T-cell (primary cell): ENCODE data around the gene CORO1C. TPM values are rescaled to one million over a fixed set of nuclear protein-coding genes. Genes with fewer than 3 reads are reported as not detected.
A peak's percentile ranks its signal among the peaks of the same experiment; 100 is the strongest.

ENCODE experiments used
- ATAC-seq, 4 experiments: fragments of 200-7000 bp in 3 of 4; fragments of 150-1000 bp in 1 of 4; cut with Tn5 transposase; replicated peaks in 1 of 4; 1 replicate in 3 of 4; 2 replicates in 1 of 4; pipeline ENCODE4 v1.10.0; 2021; ENCODE audit warnings: moderate library complexity in 3 of 4, mild to moderate bottlenecking in 2 of 4, moderate number of reproducible peaks in 1 of 4
- CTCF ChIA-PET, 2 donors: fragments of 300-600 bp; sonication (Branson Sonifier 250); formaldehyde crosslinking; loops; one replicate each; lab custom pipeline; 2022; ENCODE audit warnings: antibody characterized with exemption in 2 of 2; lab: Charles Lee
- POLR2A ChIA-PET, 2 donors: fragments of 300-600 bp; sonication (Branson Sonifier 250); formaldehyde crosslinking; loops; one replicate each; lab custom pipeline; 2022; ENCODE audit warnings: antibody characterized with exemption in 2 of 2; lab: Charles Lee
- DNase-seq, 35 experiments: peaks; one replicate each; pipeline versions ENCODE4 v3.0.0 to v3.0.0-alpha.2; 2013 to 2023
- H3K27ac ChIP-seq: one replicate; pipeline ENCODE4 v1.5.1; 2013; ENCODE audit warnings: low read length
- H3K27me3 ChIP-seq, 2 experiments: replicated peaks in 1 of 2; 1 replicate in 1 of 2; 2 replicates in 1 of 2; pipeline versions ENCODE4 v1.6.1 to v1.7.0; 2013; ENCODE audit warnings: low read length in 1 of 2, mixed read lengths in 1 of 2; ENCODE audit not compliant: control insufficient read depth in 2 of 2, insufficient read depth in 2 of 2; ENCODE audit errors: extremely low read depth in 1 of 2
- H3K36me3 ChIP-seq, 2 donors: 1 replicate in 1 of 2; 2 replicates in 1 of 2; pipeline versions ENCODE4 v1.6.1 to v1.7.0; 2013; ENCODE audit warnings: low read length in 1 of 2; ENCODE audit not compliant: control insufficient read depth in 2 of 2, insufficient read depth in 1 of 2; ENCODE audit errors: extremely low read depth in 1 of 2
- H3K4me1 ChIP-seq, 2 experiments: 1 replicate in 1 of 2; 2 replicates in 1 of 2; pipeline versions ENCODE4 v1.6.1 to v1.7.0; 2013; ENCODE audit warnings: low read length in 2 of 2, mixed read lengths in 1 of 2; ENCODE audit not compliant: insufficient read depth in 2 of 2, control insufficient read depth in 1 of 2; ENCODE audit errors: extremely low read depth in 1 of 2
- H3K4me3 ChIP-seq, 2 donors: 1 replicate in 1 of 2; 2 replicates in 1 of 2; pipeline versions ENCODE4 v1.5.1 to v1.7.0; 2013; ENCODE audit warnings: mild to moderate bottlenecking in 2 of 2, low read length in 1 of 2, moderate library complexity in 1 of 2; ENCODE audit not compliant: control insufficient read depth in 1 of 2; ENCODE audit errors: extremely low read depth in 1 of 2
- H3K9me3 ChIP-seq: 2 replicates; pipeline ENCODE4 v1.7.0; 2013
- H3K27ac Mint-ChIP-seq, 2 donors: one replicate each; pipeline ENCODE4 v1.8.0; 2020 to 2021; ENCODE audit warnings: mild to moderate bottlenecking in 2 of 2, mixed read lengths in 2 of 2
- H3K27me3 Mint-ChIP-seq, 2 donors: one replicate each; pipeline ENCODE4 v1.8.0; 2021 to 2022; ENCODE audit warnings: mixed read lengths in 2 of 2
- H3K36me3 Mint-ChIP-seq: one replicate; pipeline ENCODE4 v1.8.0; 2021; ENCODE audit warnings: mixed read lengths
- H3K4me1 Mint-ChIP-seq, 3 donors: one replicate each; pipeline ENCODE4 v1.8.0; 2020 to 2022; ENCODE audit warnings: mixed read lengths in 3 of 3, mild to moderate bottlenecking in 1 of 3
- H3K4me3 Mint-ChIP-seq, 3 donors: one replicate each; pipeline ENCODE4 v1.8.0; 2020 to 2022; ENCODE audit warnings: mild to moderate bottlenecking in 3 of 3, mixed read lengths in 3 of 3, moderate library complexity in 3 of 3
- H3K9me3 Mint-ChIP-seq, 3 donors: one replicate each; pipeline ENCODE4 v1.8.0; 2020 to 2022; ENCODE audit warnings: mixed read lengths in 3 of 3
- WGBS: methylation state at CpG from one replicate; pipeline ENCODE4 v1.1.5; 2013; ENCODE audit warnings: missing lambda C conversion rate; ENCODE audit not compliant: insufficient coverage; 5-methylcytosine and 5-hydroxymethylcytosine counted together
- total RNA-seq, 35 experiments: library from RNA in 6 of 35; stranded (reverse) in 6 of 35; fragments of 120-200 nt in 1 of 35; gene quantifications; one replicate each; pipeline versions ENCODE4 v1.2.1 to v1.2.4 and lab custom pipeline; 2013 to 2026

Gene CORO1C
- total RNA-seq, 5 donors from 2014 or later (not counting 1 experiment from before 2014, with no cell fraction given), result 7.4 to 11.4 (median 8.7) TPM

DNA sequence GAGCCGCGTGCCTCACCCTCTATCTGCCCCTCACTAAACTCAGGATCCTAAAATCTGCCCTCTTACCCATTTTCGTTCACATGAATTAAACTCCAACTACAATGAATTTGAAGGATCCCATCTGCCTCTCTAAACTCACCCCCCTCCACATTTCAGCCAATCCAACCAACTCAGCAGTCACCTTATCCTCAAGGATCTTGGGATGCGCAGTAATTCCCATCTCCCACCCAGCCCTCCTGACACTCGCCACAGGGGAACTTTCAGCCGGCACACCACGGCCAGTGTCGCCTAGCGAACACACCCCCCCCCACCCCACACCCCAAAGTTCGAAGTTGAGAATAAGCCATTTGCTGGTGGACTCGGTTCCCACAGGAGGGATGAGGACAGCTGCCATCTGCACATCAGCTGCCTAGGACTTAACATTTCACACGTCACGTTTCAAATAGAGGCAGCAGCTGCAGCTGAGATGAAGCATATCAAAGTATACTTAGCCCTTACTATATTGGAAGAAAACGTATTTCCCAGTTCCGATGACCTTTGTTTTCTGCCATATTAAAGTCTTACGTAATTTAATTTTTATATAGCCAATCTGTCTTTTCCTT is 88.9 kb downstream of the CORO1C start:
- H3K4me3 ChIP-seq, result no peak overlapping the region
- no peak for ATAC-seq
- ChIA-PET POLR2A (no interaction called here), CTCF (no interaction called here)
- Mint-ChIP-seq H3K36me3 (no peaks in the 10 kb centered on the region), H3K9me3 (no peaks in the 10 kb centered on the region), H3K27me3 (no peaks in the 10 kb centered on the region), H3K4me1 (peaks cover 35 to 53% (median 48%) of the 10 kb centered on the region in 3 donors), H3K27ac (no peak overlapping the region), H3K4me3 (no peak overlapping the region)
- DNase-seq, result no peak
- H3K27me3 ChIP-seq, result no peaks in the 10 kb centered on the region
- no peak overlapping the region for H3K27ac ChIP-seq
- H3K9me3 ChIP-seq, result no peaks in the 10 kb centered on the region
- peaks cover 0 to 3% of the 10 kb centered on the region in 2 donors for H3K36me3 ChIP-seq
- peaks cover 18 to 30% of the 10 kb centered on the region in 2 experiments for H3K4me1 ChIP-seq
- 96% methylated on average over 6 of the region's 16 CpGs for WGBS

DNA sequence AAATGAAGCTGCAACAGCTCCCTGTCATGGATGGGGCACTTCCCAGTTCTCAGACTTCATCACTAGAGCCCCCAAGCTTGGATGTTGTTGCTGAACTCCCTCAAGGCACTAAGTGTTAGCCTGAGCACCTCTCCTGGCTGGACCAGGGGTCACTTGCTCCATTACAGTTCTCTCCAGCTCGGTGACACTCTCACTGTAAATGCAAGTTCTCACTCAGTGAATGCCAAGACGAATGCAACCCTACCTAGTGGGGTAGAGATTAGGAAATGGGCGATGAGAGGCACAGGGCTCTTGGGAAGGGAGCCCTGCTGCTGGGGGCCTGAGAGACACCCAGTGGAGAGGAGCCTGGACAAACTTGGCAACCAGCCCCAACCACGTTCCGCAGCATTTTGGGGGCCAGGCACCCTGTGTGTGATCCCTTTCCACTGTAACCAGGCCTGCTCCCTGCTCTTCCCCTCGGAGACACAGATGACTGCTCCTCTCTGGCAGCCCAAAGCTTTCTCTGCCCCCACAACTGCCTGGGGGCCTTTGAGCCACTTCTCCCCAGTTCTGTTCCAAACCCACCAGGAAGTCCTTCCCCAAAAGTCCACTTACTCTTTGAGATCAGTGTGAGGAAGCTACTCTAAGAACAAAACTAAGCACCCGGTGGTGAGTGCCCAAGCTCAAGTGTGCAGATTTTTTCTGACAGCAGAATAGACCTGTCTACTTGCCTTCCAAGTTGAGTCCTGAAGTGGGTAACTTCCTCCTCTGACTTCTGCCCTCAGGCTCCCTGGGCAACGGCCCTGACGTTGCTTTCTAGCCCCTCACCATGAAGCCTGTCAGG is 89.7 kb downstream of the CORO1C start:
- Histone ChIP-seq H3K9me3 (no peaks in the 10 kb centered on the region), H3K27ac (no peak overlapping the region), H3K36me3 (peaks cover 0 to 3% of the 10 kb centered on the region in 2 donors), H3K4me1 (peaks cover 26 to 31% of the 10 kb centered on the region in 2 experiments), H3K4me3 (no peak overlapping the region), H3K27me3 (no peaks in the 10 kb centered on the region)
- H3K4me3 Mint-ChIP-seq, result no peak overlapping the region
- no peaks in the 10 kb centered on the region for H3K27me3 Mint-ChIP-seq
- CTCF ChIA-PET, result interaction anchor here in 1 of 2 donors (0.5 to 1.4 kb wide), 3 partner anchors 19 to 64 kb away, joined by 3 to 5 read pairs (median 3); no protein-coding TSS in a partner anchor
- H3K9me3 Mint-ChIP-seq, result no peaks in the 10 kb centered on the region
- POLR2A ChIA-PET, result no interaction called here
- 100% methylated on average over 2 of the region's 9 CpGs for WGBS
- H3K4me1 Mint-ChIP-seq, result peaks cover 36 to 55% (median 48%) of the 10 kb centered on the region in 3 donors
- H3K27ac Mint-ChIP-seq, result no peak overlapping the region
- no peaks in the 10 kb centered on the region for H3K36me3 Mint-ChIP-seq
- no peak for DNase-seq
- no peak for ATAC-seq

DNA sequence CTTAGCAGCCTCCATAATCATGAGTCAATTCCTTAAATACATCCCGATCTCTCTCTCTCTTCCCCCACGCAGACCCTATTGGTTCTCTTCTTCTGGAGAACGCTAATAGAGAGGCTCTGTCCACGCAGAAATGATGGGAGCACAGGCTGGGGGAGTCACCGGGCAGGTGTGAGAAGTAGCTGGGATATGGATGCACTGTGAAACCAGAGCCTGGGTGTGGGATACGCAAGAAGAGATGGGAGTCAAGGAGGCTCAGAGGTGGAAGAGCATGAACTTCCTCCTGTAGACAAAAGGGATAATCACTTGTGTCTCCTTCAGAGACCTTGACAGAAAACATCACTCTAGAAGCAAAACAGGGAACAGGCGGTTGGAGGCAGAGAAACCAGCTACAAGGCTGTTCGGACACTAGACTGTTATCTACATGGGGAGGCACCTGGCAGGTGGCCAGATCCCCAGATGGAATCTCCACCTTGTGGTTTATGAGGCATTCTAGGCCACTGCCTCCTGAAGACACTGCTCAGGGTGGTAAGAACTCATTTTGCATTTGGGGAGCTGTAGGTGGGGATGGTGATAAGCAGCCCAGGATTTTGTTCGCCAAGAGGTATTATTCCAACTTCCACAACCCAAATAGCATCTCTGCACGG is 90.4 kb downstream of the CORO1C start:
- 82% methylated on average over 4 of the region's 10 CpGs for WGBS
- H3K9me3 ChIP-seq, result no peaks in the 10 kb centered on the region
- no peak overlapping the region for H3K4me3 ChIP-seq
- H3K27me3 ChIP-seq, result no peaks in the 10 kb centered on the region
- Mint-ChIP-seq H3K9me3 (no peaks in the 10 kb centered on the region), H3K36me3 (no peaks in the 10 kb centered on the region), H3K27me3 (no peaks in the 10 kb centered on the region), H3K27ac (no peak overlapping the region), H3K4me3 (no peak overlapping the region), H3K4me1 (peaks cover 34 to 53% (median 46%) of the 10 kb centered on the region in 3 donors)
- ChIA-PET CTCF (interaction anchor here (0.5 to 1.4 kb wide), 5 partner anchors 20 to 50 kb away, joined by 3 to 5 read pairs (median 3); no protein-coding TSS in a partner anchor), POLR2A (interaction anchor here (0.6 to 0.7 kb wide), 3 partner anchors 23 to 125 kb away, joined by 3 to 4 read pairs (median 3); no protein-coding TSS in a partner anchor)
- ATAC-seq (no peak), DNase-seq (no peak)
- H3K4me1 ChIP-seq, result peaks cover 29 to 30% of the 10 kb centered on the region in 2 experiments
- H3K27ac ChIP-seq, result no peak overlapping the region
- peaks cover 0 to 3% of the 10 kb centered on the region in 2 donors for H3K36me3 ChIP-seq

DNA sequence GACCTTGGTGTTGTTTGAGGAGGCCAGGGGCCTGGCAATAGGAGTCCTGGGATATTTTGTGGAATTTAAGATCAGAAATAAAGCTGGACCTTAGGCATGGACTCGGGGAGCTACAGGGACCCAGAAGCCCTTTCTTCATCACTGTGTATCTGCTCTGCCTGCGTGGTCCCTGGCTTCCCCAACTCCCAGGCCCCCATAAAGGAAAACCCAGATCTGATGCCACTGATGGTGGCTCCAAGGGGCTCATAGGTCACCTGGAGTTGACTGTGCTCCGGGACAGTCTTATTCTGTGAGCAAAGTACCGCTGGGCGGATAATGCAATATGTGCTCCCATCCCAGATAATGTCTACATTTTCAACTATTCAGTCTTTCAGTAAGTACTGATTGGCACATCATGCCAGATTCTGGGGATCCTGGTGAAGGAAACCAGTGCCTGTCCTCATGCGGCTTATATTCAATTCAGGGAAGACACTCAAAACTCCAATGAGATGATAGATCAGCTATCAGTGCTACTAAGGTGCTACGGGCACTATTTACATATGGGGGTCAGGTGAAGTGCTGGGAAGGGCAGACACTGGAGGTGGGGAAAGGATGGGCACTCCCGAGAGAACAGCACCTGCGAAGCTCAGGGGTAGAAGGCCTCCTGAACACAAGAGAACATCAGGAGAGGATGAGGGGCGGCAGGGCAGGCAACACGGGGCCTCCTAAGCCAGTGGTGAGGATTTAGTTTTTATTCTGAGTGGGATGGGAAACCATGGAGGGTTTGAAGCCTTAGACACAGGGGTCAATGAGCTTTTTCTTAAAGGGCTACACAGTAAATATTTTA is 92.1 kb downstream of the CORO1C start:
- Mint-ChIP-seq H3K4me3 (no peak overlapping the region), H3K27me3 (no peaks in the 10 kb centered on the region), H3K36me3 (no peaks in the 10 kb centered on the region), H3K9me3 (no peaks in the 10 kb centered on the region), H3K4me1 (peaks cover 38 to 53% (median 49%) of the 10 kb centered on the region in 3 donors), H3K27ac (peak overlapping the region; percentile 17 to 39)
- Histone ChIP-seq H3K27ac (no peak overlapping the region), H3K9me3 (no peaks in the 10 kb centered on the region), H3K27me3 (no peaks in the 10 kb centered on the region), H3K36me3 (peaks cover 0 to 3% of the 10 kb centered on the region in 2 donors), H3K4me1 (peaks cover 27 to 35% of the 10 kb centered on the region in 2 experiments), H3K4me3 (no peak overlapping the region)
- ChIA-PET CTCF (interaction anchor here (0.6 to 1.4 kb wide), 4 partner anchors 25 to 78 kb away, joined by 3 to 5 read pairs (median 4); no protein-coding TSS in a partner anchor), POLR2A (no interaction called here)
- 96% methylated on average over 7 of the region's 11 CpGs for WGBS
- no peak for ATAC-seq
- DNase-seq, result no peak

DNA sequence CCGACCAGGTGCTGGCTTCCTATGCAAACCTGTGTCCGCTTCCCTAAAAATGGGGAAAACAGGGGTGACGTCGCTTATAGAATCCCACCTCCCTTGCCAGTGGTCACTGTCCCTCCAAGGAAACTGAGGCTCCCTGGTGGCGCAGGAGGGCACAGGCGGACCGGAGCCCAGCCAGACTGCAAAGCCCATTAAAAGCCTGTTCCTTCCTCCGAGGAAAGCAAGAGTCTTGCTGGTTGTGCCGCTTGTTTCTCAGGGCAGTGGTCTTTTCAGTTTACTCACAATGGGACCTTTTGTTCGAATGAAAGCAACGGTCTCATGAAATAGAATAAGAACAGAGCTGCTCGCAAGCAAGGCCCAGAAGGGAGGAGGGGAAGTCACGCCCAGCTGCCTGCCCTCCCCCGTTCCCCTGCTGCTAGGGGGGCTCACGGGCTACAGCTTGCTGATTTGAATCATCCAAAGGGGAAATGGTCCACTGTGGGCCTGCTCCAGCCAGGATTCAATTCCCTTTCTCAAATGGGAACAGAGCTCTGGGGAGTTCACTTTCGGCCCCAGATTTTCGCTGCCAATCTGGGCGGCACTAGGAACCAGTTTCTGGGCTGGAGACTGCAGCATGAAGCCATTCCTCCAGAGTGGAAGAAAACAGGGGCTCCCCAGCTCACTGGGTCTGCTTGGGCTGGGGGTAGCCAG is 93.0 kb downstream of the CORO1C start:
- ChIA-PET POLR2A (no interaction called here), CTCF (interaction anchor here in 1 of 2 donors (1.4 kb wide), 1 partner anchor 41 kb away, joined by 5 read pairs; no protein-coding TSS in a partner anchor)
- Mint-ChIP-seq H3K27ac (peak overlapping the region in 1 of 2 donors; percentile 6), H3K36me3 (no peaks in the 10 kb centered on the region), H3K27me3 (no peaks in the 10 kb centered on the region), H3K4me1 (peaks cover 43 to 59% (median 53%) of the 10 kb centered on the region in 3 donors), H3K9me3 (no peaks in the 10 kb centered on the region), H3K4me3 (no peak overlapping the region)
- Histone ChIP-seq H3K4me3 (no peak overlapping the region), H3K27ac (no peak overlapping the region), H3K9me3 (no peaks in the 10 kb centered on the region), H3K36me3 (peaks cover 0 to 3% of the 10 kb centered on the region in 2 donors), H3K4me1 (peaks cover 25 to 39% of the 10 kb centered on the region in 2 experiments), H3K27me3 (no peaks in the 10 kb centered on the region)
- WGBS, result 75% methylated on average over 16 of the region's 18 CpGs
- ATAC-seq, result no peak
- DNase-seq, result no peak
